Stimulated activated CD8-positive, alpha-beta memory T cell treated with anti-CD3 and anti-CD28 coated beads, Interleukin-7, amount 100 ng/mL, for 24 hours (primary cell): Measurements from ENCODE around the gene CDC14C.
"Not testable (repeated sequence)": the region's sequence is repeated elsewhere in the genome, so short reads cannot be mapped to it uniquely, and the experiment has no call there.

Experiments
- DNase-seq: peaks from one replicate; pipeline ENCODE4 v3.0.0-alpha.2; 2020; ENCODE audit warnings: low read depth

The CDC14C gene

DNA sequence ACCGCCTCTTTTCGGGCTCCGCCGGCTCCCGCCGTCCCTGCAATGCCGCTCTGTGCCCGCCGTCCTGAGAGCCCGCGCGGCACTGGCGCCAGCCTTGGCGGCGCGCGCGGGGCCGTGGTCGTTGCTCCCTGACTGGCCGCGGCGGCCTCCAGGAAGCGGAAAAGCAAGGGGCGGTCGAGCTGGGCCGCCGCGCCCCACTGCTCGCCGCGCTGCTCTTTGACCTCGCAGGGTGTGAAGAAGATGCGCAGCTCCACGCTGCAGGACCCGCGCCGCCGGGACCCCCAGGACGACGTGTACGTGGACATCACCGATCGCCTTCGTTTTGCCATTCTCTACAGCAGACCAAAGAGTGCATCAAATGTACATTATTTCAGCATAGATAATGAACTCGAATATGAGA lies at the start of gene CDC14C:
Gene CDC14C (plus strand): TSS at position 115 of the 400 bp plus-strand sequence. CDS start 126 bp downstream, at position 241.
- DNase-seq, result no peak

DNA sequence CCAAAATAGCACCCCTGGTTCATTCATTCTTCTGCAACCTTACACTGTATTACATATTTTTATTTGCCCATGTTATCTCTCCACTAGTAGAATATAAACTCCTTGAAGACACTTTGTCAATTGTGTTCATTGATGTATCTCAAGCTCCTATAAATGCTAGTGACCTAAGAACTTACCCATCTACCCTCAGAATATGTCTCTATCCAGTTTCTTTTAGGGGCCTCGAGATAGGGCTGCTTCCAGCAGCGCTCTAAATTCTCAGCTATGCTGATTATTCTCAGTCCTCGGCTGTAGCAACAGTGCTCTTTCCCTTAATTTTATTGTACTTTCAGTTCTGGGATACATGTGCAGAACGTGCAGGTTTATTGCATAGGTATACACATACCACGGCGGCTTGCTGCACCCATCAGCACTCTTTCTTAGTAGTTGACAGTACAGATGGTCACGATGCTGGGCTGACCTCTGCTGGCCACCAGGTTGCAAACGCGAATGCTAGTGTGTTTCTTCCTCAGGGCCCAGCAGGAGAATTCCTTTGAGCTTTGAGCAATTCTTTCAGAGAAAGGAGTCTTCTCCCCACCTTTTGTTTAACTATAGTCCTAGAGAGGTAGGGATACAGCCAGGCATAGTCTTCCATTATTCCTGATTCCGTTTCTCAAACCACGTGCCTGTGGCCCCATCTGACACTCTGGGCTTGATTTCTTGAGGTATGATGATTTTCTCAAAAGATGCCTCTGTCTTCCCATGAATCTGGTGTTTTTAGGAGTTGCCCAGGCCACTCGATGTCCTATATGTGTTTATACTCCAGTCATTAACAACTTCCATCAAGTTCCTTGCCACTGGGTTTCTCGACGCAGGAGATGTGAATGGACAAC lies 49.1 kb upstream of the CDC14C start:
- no peak for DNase-seq

GRCh38 chr7:48876087-48876486 lies 48.3 kb upstream of the CDC14C start:
- no peak for DNase-seq

- no peak for DNase-seq
Observed at GRCh38 chr7:48880851-48881250, 43.5 kb upstream of the CDC14C start.

DNA sequence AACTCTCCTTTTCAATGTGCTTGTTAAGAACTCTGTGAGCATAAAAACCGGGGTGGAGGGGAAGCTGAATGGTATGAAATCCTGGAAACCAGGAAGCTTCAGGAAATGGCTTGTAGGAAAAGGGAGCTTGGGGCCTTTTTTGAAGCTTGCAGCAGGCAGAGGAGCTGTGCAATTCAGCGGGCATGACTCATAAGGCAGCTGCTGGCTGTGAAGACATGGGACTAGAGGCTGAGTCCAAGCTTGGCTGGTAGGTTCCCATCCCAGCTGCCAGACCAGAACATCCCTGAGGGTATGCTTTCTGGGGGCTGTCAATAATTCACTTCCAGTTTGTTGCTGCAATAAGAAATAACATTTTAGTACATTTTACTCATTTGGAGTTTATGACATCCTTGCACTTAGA lies 36.8 kb upstream of the CDC14C start:
- no peak for DNase-seq

DNA sequence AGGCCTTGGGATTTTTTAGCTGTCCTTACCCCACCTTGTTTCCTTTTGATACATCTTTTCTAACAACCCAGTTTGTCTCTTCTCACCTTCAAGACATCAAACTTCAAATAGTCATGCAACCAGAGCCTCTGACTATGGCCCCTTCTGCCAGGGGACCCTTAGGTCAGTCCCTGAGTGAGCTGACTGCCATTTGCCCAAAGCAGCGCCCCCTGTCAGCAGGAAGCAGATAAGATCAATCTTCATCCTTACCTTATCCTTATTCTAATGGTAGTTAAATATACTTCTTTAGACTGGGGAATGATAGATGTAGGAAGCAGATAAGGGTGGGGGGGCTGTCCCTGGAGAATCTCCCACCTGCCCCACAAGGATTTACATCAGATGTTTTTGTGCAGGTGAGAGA lies 29.8 kb upstream of the CDC14C start:
- no peak for DNase-seq

DNA sequence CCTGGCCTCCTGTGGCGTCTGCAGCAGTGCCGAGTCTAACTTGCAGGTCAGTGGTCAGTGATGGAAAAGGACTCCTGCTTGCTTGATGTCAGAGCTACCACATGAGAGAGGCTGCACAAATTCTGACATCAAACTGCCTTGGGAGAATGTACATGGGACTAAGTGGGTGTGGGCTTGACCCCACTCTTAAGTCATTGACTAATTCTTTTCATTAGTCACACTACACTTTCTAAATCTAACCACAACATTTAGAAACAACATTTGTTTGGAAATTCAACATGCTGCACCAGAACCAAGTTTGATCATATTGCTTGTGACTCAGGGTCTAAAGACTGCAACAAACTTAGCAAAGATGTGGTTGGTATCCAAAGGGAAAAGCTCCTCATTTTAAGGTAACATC lies 24.4 kb upstream of the CDC14C start:
- DNase-seq, result no peak

DNA sequence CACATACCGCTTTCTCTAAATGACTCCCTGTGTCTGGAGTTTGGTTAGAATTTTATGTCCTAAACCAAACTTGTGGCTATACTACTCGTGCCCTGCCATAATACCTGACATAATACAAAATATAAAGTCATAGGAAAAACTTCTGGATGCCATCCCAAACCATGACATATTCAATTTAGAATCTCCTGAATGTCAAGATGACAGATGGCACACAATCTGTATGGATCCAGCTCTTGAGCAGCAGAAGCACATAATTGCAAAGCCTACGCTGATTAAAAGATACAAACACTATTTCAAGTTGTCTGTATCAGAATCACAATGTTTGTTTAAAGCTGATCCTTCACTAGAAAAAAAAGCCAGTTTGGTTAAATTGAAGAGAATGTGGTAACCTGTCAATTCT lies 22.4 kb upstream of the CDC14C start:
- no peak for DNase-seq

- DNase-seq, result no peak
Observed at GRCh38 chr7:48904975-48905374, 19.4 kb upstream of the CDC14C start.

DNA sequence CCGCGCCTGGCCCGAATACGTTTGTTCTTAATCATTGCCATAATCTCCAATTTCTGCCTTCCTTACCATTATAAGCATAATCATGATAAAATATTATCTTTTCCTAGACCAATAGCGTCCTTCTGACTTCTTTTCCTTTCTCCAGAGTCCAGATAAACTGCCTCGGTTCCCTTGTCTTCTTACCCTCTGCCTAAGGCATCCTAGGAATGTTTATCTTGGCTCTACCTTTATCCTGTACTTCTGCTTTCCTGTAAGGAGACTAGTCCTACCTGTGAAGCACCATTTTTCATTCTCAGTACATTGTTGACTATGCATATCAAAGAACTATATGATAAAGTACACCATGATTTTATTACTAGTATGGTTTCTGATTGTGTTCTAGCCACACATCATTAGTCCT lies 18.7 kb upstream of the CDC14C start:
- not testable (repeated sequence) for DNase-seq

GRCh38 chr7:48909887-48910286 lies 14.5 kb upstream of the CDC14C start:
- DNase-seq, result not testable (repeated sequence)

GRCh38 chr7:48931481-48931880 lies 7.1 kb downstream of the CDC14C start:
- no peak for DNase-seq

- no peak for DNase-seq
Observed at GRCh38 chr7:48932126-48932910, 8.0 kb downstream of the CDC14C start.

GRCh38 chr7:48933549-48934085 lies 9.3 kb downstream of the CDC14C start:
- no peak for DNase-seq

DNA sequence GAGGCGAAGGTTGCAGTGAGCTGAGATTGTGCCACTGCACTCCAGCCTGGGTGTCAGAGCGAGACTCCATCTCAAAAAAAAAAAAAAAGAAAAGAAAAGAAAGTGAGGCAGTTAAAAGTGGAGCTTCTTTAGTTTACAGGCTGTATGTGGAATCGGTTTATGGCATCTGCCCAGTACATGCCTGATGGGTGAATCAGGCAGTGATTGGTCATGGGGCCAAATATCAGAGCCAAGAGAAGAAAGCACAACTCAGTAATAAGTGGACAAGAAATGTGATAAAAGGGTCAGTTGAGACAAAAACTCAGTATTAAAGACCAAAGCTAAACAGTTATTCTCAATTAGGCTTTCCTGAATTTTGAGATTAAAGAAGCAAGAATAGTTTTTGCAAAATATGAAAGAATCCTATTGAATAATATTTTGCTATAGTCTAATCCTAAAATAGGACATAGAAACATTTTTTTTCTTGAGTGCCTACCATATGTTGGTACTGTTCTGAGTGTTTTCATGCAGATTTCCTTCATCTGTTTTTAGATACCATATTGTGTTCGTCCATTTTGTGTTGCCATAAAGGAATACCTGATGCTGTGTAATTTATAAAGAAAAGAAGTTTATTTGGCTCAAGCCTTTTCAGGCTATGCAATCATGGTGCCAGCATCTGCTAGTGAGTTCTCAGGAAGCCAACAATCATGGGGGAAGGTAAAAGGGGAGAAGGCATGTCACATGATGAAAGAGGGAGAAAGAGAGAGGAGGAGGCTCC lies 14.4 kb downstream of the CDC14C start:
- no peak for DNase-seq

GRCh38 chr7:48943279-48943990 lies 19.1 kb downstream of the CDC14C start:
- no peak for DNase-seq

DNA sequence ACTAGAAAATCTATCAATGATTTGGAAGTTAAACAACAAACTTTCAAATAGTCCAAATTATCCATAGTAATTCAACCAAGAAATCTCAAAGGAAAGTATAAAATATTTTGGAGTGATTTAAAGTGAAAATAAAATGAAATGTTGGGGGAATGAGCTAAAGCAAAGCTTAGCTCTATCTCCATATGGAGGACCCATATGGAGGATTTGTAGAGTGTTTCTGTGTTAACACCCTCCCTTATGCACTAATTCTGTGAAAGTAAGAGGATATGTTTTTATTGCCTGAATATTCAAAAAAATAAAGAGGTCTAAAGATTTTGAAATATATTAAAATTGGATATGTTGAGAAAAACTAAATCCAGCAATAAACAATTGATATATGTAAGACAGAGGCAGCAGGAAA lies 31.6 kb downstream of the CDC14C start:
- DNase-seq, result no peak

DNA sequence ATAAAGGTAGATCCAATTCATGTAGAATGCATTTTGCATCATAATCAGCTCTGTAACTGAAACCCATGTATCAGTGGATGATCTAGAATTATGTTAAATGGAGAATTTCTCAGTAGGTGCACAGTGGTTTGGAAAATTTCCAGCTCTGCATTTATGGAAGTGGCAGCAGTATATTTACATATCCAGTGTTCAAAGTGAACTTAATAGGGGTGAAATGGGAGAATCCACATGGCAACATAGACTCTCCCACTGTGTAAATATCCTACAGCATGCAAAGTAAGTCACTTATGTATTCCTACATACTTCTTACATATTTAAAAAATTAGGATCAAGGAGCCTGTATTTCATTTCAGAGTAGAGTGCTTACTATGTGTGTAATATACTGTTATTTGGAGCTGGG lies 35.3 kb downstream of the CDC14C start:
- DNase-seq, result no peak

DNA sequence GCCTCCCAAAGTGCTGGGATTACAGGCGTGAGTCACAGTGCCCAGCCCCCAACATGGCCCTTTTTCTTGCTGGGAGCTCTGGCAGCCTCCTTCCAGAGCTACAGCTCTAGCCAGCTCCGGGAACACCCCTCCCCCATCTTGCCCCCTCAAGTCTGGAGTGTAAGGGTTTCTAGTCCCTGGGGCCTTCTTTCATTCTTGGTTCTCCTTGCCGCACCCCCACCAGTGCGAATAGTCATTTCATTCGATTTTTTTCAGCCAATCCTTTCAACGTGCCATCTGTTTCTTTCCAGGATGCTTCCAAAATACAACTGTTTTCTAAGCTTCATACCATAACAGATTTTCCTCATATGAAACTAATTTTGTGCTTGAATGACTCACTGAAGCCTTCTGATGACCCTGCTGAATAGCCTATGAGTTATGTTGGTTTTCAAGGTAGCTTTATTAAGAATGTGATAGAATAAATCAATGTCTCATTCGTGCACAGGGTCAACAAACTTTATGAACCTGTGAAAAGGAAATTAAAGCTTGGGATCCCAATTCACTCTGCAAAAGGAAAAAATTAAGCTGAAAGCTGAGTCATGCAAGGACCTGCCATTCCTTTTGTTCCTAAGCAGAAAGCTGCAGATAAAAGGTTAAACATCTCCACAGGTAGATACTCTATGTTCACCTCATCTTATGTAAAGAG lies 38.6 kb downstream of the CDC14C start:
- no peak for DNase-seq

DNA sequence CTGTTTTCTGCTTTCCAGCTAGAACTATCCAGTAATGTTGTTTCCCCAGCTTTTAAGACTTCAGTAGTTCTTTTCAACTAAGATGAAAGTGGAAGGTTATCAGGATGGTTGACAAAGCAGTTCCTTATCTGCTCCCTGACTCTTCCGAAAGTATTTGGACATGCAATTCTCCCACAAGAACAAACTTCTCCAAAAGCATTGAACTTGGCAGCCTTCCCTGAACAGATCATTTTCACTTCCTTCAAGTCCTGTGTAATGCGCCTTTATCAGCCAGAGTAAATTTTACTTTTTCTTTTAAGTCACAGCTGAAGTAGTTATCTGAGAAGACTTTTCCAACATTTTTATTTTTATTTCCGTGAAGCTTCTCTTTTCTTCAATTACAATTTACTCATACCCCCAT lies 39.7 kb downstream of the CDC14C start:
- no peak for DNase-seq

- no peak for DNase-seq
Observed at GRCh38 chr7:48971173-48971572, 46.8 kb downstream of the CDC14C start.
